Smooth muscle cell (in vitro differentiated cells): Measurements from ENCODE around the gene PPTC7. TPM values are rescaled to one million over a fixed set of nuclear protein-coding genes. Genes with fewer than 3 reads are reported as not detected.
"Not testable (repeated sequence)": the region's sequence is repeated elsewhere in the genome, so short reads cannot be mapped to it uniquely, and the experiment has no call there.

Experiments
- DNase-seq: peaks from one replicate; lab custom pipeline; 2025; ENCODE audit not compliant: unreplicated experiment; lab: John Stamatoyannopoulos, UW
- H2AFZ ChIP-seq: fragments of 200-600 bp; sonication (generic); 2 replicates; pipeline ENCODE4 v1.6.0; 2016; ENCODE audit warnings: antibody characterized with exemption, low read depth, mild to moderate bottlenecking
- H3F3A ChIP-seq: fragments of 200-600 bp; sonication (generic); 2 replicates; pipeline ENCODE4 v1.6.0; 2017; ENCODE audit warnings: antibody characterized with exemption, low read depth
- H3K27ac ChIP-seq: fragments of 200-600 bp; sonication (generic); 2 replicates; pipeline ENCODE4 v1.5.1; 2016; ENCODE audit warnings: low read depth, mild to moderate bottlenecking
- H3K27me3 ChIP-seq: fragments of 200-600 bp; sonication (generic); 2 replicates; pipeline ENCODE4 v1.6.1; 2016; ENCODE audit warnings: low read depth, mild to moderate bottlenecking
- H3K36me3 ChIP-seq: fragments of 200-600 bp; sonication (generic); 2 replicates; pipeline ENCODE4 v1.5.1; 2016; ENCODE audit warnings: low read depth
- H3K4me1 ChIP-seq: fragments of 200-600 bp; sonication (generic); 2 replicates; pipeline ENCODE4 v1.5.1; 2016; ENCODE audit warnings: low read depth
- H3K4me2 ChIP-seq: fragments of 200-600 bp; sonication (generic); 2 replicates; pipeline ENCODE4 v1.6.0; 2016; ENCODE audit warnings: mild to moderate bottlenecking
- H3K4me3 ChIP-seq: fragments of 200-600 bp; sonication (generic); 2 replicates; pipeline ENCODE4 v1.5.1; 2016; ENCODE audit warnings: mild to moderate bottlenecking
- H3K79me2 ChIP-seq: fragments of 200-600 bp; sonication (generic); 2 replicates; pipeline ENCODE4 v1.6.0; 2016; ENCODE audit warnings: low read depth, mild to moderate bottlenecking
- H3K9ac ChIP-seq: fragments of 200-600 bp; sonication (generic); 2 replicates; pipeline ENCODE4 v1.6.0; 2016; ENCODE audit warnings: low read depth
- H3K9me3 ChIP-seq: fragments of 200-600 bp; sonication (generic); replicated peaks from 2 replicates; pipeline ENCODE4 v1.5.1; 2016; ENCODE audit warnings: low read depth
- H4K20me1 ChIP-seq: fragments of 200-600 bp; sonication (generic); 2 replicates; pipeline ENCODE4 v1.6.0; 2016; ENCODE audit warnings: low read depth
- CTCF ChIP-seq: fragments of 200-600 bp; sonication (generic); IDR thresholded peaks from 2 replicates; pipeline ENCODE4 v1.5.1; 2017; ENCODE audit warnings: borderline replicate concordance, mild to moderate bottlenecking, antibody characterized with exemption; ENCODE audit not compliant: insufficient read depth, poor library complexity, severe bottlenecking
- WGBS: methylation state at CpG from one replicate; pipeline ENCODE4 v1.1.7; 2016; ENCODE audit warnings: low lambda C conversion rate; 5-methylcytosine and 5-hydroxymethylcytosine counted together
- polyA plus RNA-seq: library from polyadenylated mRNA; unstranded; fragments of >200 nt; fragmentation: Nextera tagmentation; extraction: Ambion mirVana; gene quantifications from 2 replicates; pipeline ENCODE4 v1.2.1, GENCODE V29; 2016
- total RNA-seq: library from RNA; depleted of rRNA; stranded (reverse); fragments of >200 nt; gene quantifications from 2 replicates; pipeline ENCODE4 v1.2.3, GENCODE V29; 2014

The PPTC7 gene
- total and polyA plus RNA-seq, 2 experiments from 2014 or later, result 3.6 to 8.9 TPM

- WGBS, result 88% methylated on average over 1 of the region's 1 CpG
Measured at GRCh38 chr12:110597885-110598284, 14.8 kb upstream of the PPTC7 start.

GRCh38 chr12:110592919-110593318 lies 9.8 kb upstream of the PPTC7 start:
- not testable (repeated sequence) for H3K27ac ChIP-seq, H4K20me1 ChIP-seq, H3K27me3 ChIP-seq, H3F3A ChIP-seq, H3K4me1 ChIP-seq, H3K9me3 ChIP-seq, H3K4me2 ChIP-seq, H3K4me3 ChIP-seq, H2AFZ ChIP-seq, H3K79me2 ChIP-seq, DNase-seq, H3K9ac ChIP-seq, H3K36me3 ChIP-seq
- 95% methylated on average over 4 of the region's 4 CpGs for WGBS

More at GRCh38 chr12:110597885-110598284, 14.8 kb upstream of the PPTC7 start:
- H3K4me1 ChIP-seq, result no peaks in the 10 kb centered on the region
- H3K79me2 ChIP-seq, result no peaks in the 10 kb centered on the region
- no peak for DNase-seq
- no peak overlapping the region for H3K4me3 ChIP-seq
- no peaks in the 10 kb centered on the region for H4K20me1 ChIP-seq
- H2AFZ ChIP-seq, result no peak overlapping the region
- no peaks in the 10 kb centered on the region for H3K9me3 ChIP-seq
- TF ChIP-seq CTCF, result no peak
- H3K9ac ChIP-seq, result no peak overlapping the region
- H3K36me3 ChIP-seq, result no peaks in the 10 kb centered on the region
- H3K27me3 ChIP-seq, result no peaks in the 10 kb centered on the region
- H3K27ac ChIP-seq, result no peak overlapping the region
- no peaks in the 10 kb centered on the region for H3F3A ChIP-seq
- no peak overlapping the region for H3K4me2 ChIP-seq

- H2AFZ ChIP-seq, result no peak overlapping the region
- no peak overlapping the region for H3K9ac ChIP-seq
- no peaks in the 10 kb centered on the region for H4K20me1 ChIP-seq
- no peaks in the 10 kb centered on the region for H3K27me3 ChIP-seq
- no peak overlapping the region for H3K4me2 ChIP-seq
- no peak overlapping the region for H3K27ac ChIP-seq
- WGBS, result 93% methylated on average over 5 of the region's 5 CpGs
- DNase-seq, result no peak
- H3K4me1 ChIP-seq, result no peaks in the 10 kb centered on the region
- no peak overlapping the region for H3K4me3 ChIP-seq
- no peaks in the 10 kb centered on the region for H3F3A ChIP-seq
- no peak for TF ChIP-seq CTCF
- H3K79me2 ChIP-seq, result no peaks in the 10 kb centered on the region
- no peaks in the 10 kb centered on the region for H3K36me3 ChIP-seq
- H3K9me3 ChIP-seq, result no peaks in the 10 kb centered on the region
Measured at GRCh38 chr12:110592078-110592477, 9.0 kb upstream of the PPTC7 start.

- no peak for TF ChIP-seq CTCF
- H3K27me3 ChIP-seq, result no peaks in the 10 kb centered on the region
- no peak overlapping the region for H3K4me2 ChIP-seq
- no peaks in the 10 kb centered on the region for H3K4me1 ChIP-seq
- H4K20me1 ChIP-seq, result no peaks in the 10 kb centered on the region
- no peaks in the 10 kb centered on the region for H3K9me3 ChIP-seq
- no peak overlapping the region for H3K27ac ChIP-seq
- H3K9ac ChIP-seq, result no peak overlapping the region
- 81% methylated on average over 7 of the region's 7 CpGs for WGBS
- H3K4me3 ChIP-seq, result no peak overlapping the region
- no peaks in the 10 kb centered on the region for H3K36me3 ChIP-seq
- H3F3A ChIP-seq, result no peaks in the 10 kb centered on the region
- DNase-seq, result no peak
- H2AFZ ChIP-seq, result no peak overlapping the region
- no peaks in the 10 kb centered on the region for H3K79me2 ChIP-seq
Measured at GRCh38 chr12:110591451-110592051, 8.4 kb upstream of the PPTC7 start.
